ENCODE data around the gene APP.

The APP gene

DNA sequence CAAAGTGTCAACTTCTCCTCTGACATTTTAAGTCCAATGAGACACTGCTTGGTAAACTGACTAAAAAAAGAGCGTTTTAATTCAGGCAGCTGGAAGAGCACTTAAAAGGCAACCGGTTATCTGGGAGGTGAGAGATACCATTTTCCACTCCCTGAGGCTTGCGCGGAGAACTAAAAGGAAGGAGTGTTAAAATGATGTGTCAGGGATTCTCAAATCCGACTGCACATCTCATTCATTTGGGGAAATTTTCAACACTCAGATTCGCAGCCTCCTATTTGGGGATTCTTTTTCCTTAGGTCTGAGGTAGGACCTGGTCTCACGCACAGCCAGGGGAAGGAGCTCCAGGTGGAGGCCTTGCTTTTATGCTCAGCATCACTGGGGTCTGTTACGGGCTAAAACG, 281.9 kb downstream of the APP start:
- peaks cover 2% of the 10 kb centered on the region for H3K9me3 ChIP-seq (ENCODE audit: low read length)
- H3K4me1 ChIP-seq (ENCODE audit: insufficient read depth, low read length), result no peaks in the 10 kb centered on the region
- no peaks in the 10 kb centered on the region for H3K27me3 ChIP-seq (ENCODE audit: insufficient read depth, low read length)
- no peak overlapping the region for H3K4me3 ChIP-seq (ENCODE audit: low read length)
- peaks cover 61% of the 10 kb centered on the region for H3K36me3 ChIP-seq (ENCODE audit: insufficient read depth, low read length)
- H2AFZ ChIP-seq (ENCODE audit: low read depth, low read length), result no peak overlapping the region

DNA sequence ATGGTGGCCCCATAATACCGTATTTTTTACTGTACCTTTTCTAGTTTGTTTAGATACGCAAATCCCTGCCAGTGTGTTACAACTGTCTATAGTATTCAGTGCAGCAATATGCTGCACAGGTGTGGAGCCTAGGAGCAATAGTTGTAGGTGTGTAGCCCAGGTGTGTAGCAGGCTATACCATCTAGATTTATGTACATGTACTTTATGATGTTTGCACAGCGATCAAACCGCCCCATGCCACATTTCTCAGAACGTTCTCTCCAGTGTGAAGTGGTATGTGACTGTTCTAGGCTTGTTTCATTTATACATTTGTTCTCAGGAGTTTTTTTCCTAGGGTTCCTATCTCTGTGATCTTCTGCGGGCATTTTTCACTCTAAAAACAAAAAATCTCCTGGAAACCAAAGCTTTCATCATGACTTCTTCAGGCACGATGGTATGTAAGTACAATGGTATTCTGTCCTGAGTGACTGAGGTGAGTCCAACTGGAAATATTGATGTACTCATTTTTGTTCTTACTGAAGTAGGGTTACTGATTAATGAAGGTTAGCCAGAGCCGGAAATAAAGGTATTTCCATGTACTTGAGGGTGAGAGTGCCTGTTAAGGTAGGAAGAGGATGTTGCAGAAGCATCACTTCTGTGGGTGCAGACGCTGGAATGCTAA, 282.8 kb downstream of the APP start:
- no peaks in the 10 kb centered on the region for H3K4me1 ChIP-seq (ENCODE audit: insufficient read depth, low read length)
- peaks cover 3% of the 10 kb centered on the region for H3K9me3 ChIP-seq (ENCODE audit: low read length)
- no peak overlapping the region for H3K4me3 ChIP-seq (ENCODE audit: low read length)
- no peaks in the 10 kb centered on the region for H3K27me3 ChIP-seq (ENCODE audit: insufficient read depth, low read length)
- no peak overlapping the region for H2AFZ ChIP-seq (ENCODE audit: low read depth, low read length)
- peaks cover 53% of the 10 kb centered on the region for H3K36me3 ChIP-seq (ENCODE audit: insufficient read depth, low read length)

DNA sequence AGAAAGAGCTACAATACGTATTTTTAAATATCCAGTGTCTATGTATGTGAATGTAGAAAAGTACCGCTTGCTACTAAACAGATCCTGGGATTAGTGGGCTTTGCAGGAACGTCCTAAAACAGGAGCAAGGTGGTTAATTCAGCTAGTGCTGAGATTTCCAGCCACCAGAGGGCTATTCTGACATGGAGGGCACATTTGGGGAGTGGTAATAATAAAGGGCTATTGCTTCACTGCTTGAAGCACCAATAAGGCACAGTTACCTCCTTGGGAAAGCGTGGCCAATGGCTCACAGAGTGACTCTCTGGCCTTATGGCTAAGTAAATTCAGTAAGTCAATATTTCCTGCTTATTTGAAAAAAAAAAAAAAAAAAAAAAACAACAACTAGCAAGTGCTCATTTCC, 283.4 kb downstream of the APP start:
- no peaks in the 10 kb centered on the region for H3K27me3 ChIP-seq (ENCODE audit: insufficient read depth, low read length)

DNA sequence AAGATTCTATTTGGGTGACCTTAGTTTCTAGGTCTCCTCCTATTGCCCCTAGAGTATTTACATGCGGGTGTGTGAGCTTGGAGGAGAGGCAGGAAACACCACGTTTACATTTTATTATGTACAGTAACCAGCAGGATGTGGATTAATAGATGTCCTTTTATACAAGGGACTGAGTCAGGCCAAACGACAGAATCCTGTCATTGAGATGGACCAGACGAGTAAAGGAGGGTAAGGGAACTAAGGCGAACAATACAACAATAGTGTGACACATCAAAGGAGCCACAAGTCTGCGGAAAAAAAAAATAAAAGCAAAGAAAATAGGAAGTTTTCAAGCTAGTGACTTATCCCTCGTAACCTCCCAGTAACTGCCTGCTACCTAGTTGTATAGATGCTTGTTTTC, 284.7 kb downstream of the APP start:
- peaks cover 5% of the 10 kb centered on the region for H3K9me3 ChIP-seq (ENCODE audit: low read length)
- H3K4me1 ChIP-seq (ENCODE audit: insufficient read depth, low read length), result no peaks in the 10 kb centered on the region
- no peak overlapping the region for H2AFZ ChIP-seq (ENCODE audit: low read depth, low read length)
- no peaks in the 10 kb centered on the region for H3K27me3 ChIP-seq (ENCODE audit: insufficient read depth, low read length)
- peaks cover 44% of the 10 kb centered on the region for H3K36me3 ChIP-seq (ENCODE audit: insufficient read depth, low read length)
- H3K4me3 ChIP-seq (ENCODE audit: low read length), result no peak overlapping the region

More for the DNA sequence above, 283.4 kb downstream of the APP start:
- Histone ChIP-seq H3K36me3 (ENCODE audit: insufficient read depth, low read length) (peaks cover 48% of the 10 kb centered on the region), H3K4me3 (ENCODE audit: low read length) (no peak overlapping the region), H2AFZ (ENCODE audit: low read depth, low read length) (no peak overlapping the region), H3K4me1 (ENCODE audit: insufficient read depth, low read length) (no peaks in the 10 kb centered on the region), H3K9me3 (ENCODE audit: low read length) (peaks cover 7% of the 10 kb centered on the region)

DNA sequence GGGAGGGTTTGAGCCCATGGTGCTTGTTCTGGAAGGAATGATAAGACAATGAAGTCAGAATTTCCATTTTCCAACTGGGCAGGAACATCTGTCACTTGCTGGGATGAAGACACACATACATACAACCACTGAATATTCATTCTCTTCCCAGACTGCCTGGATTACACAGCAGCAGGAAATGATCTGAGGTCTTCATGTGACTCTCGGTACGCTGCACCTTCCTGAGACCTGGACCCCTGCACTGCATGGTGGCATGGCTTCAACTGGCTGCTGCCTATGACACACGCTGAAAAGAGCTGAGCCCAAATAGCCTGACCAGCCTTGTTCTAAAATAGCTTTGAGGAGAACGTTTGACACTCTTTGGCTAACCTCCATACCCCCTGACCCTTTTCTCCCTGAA, 285.2 kb downstream of the APP start:
- peaks cover 44% of the 10 kb centered on the region for H3K36me3 ChIP-seq (ENCODE audit: insufficient read depth, low read length)

DNA sequence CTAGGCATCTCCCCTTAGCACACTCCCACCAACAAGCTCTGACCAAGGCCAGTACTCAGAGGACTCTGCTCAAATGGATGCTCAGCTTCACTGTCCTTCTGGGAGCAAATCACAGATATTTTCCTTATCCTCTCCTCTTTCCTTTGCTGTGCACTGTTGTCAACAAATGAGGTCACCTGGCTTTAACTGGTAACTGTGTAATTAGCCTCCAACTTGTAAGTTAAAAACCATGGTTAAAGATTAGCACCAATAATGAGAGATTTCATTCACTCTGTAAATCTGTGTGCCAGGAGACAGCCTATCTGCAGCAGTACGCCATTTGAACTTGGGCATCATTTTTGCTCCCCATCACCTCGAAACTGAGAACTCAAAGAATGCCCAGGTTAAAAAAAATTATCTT, 286.3 kb downstream of the APP start:
- no peaks in the 10 kb centered on the region for H3K27me3 ChIP-seq (ENCODE audit: insufficient read depth, low read length)
- H3K4me3 ChIP-seq (ENCODE audit: low read length), result no peak overlapping the region
- no peaks in the 10 kb centered on the region for H3K4me1 ChIP-seq (ENCODE audit: insufficient read depth, low read length)
- H3K36me3 ChIP-seq (ENCODE audit: insufficient read depth, low read length), result peaks cover 39% of the 10 kb centered on the region
- H3K9me3 ChIP-seq (ENCODE audit: low read length), result peaks cover 5% of the 10 kb centered on the region
- no peak overlapping the region for H2AFZ ChIP-seq (ENCODE audit: low read depth, low read length)

More for the DNA sequence above, 285.2 kb downstream of the APP start:
- H3K9me3 ChIP-seq (ENCODE audit: low read length), result peaks cover 5% of the 10 kb centered on the region
- no peak overlapping the region for H3K4me3 ChIP-seq (ENCODE audit: low read length)
- H3K4me1 ChIP-seq (ENCODE audit: insufficient read depth, low read length), result no peaks in the 10 kb centered on the region
- no peaks in the 10 kb centered on the region for H3K27me3 ChIP-seq (ENCODE audit: insufficient read depth, low read length)
- H2AFZ ChIP-seq (ENCODE audit: low read depth, low read length), result no peak overlapping the region

DNA sequence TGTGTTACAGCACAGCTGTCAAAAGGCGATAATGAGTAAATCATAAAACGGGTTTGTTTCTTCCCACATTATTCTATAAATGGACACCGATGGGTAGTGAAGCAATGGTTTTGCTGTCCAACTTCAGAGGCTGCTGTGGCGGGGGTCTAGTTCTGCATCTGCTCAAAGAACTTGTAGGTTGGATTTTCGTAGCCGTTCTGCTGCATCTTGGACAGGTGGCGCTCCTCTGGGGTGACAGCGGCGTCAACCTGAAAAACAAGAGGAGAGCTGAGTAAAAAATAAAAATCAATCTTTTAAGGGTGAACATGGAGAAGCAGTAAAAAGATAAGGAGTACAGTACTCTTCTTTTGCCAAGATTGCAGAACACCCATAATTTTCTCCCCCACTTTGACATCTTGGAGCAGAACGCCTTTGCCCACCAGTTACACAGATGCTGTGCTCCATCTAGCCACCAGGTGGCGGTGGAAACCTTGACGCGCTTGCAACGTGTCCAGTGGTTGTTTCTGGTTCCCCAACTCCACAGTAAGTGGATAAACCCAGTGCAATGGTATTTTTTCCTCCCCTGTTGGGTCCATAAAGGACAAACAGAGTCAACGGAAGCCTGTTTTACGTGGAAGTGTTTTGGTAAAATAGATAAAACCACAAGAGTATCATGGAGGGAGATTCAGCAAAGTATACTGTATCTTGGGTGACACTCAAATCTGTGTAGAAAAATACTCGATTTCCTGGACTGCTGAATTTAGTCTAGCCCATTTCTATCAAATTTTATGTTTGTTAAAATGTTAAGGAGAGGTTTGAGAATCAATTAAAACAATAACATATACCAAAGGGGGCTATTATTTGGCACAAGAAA, 288.8 kb downstream of the APP start:
- no peak overlapping the region for H3K4me3 ChIP-seq (ENCODE audit: low read length)
- H2AFZ ChIP-seq (ENCODE audit: low read depth, low read length), result no peak overlapping the region
- H3K36me3 ChIP-seq (ENCODE audit: insufficient read depth, low read length), result peaks cover 20% of the 10 kb centered on the region
- no peaks in the 10 kb centered on the region for H3K4me1 ChIP-seq (ENCODE audit: insufficient read depth, low read length)
- H3K27me3 ChIP-seq (ENCODE audit: insufficient read depth, low read length), result no peaks in the 10 kb centered on the region
- peaks cover 5% of the 10 kb centered on the region for H3K9me3 ChIP-seq (ENCODE audit: low read length)

DNA sequence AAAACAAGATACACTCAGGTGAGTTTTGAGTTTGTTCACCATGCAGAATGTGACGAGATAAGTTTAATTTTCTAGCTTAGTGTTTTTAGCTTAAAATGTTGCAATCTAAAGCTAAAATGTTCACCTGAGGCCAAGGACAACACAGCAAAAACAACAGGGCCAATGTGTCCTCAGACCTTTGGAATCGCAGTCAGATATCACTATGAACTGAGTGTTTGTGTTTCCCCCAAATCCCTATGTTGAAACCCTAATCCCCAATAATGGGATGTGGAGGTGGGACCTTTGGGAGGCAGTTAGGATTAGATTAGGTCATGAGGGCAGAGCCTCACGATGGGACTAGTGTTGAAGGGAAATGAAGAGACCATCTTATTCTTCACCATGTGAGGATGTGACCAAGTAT, 291.4 kb downstream of the APP start:
- Histone ChIP-seq H3K4me3 (ENCODE audit: low read length) (no peak overlapping the region), H2AFZ (ENCODE audit: low read depth, low read length) (no peak overlapping the region), H3K36me3 (ENCODE audit: insufficient read depth, low read length) (peaks cover 16% of the 10 kb centered on the region), H3K4me1 (ENCODE audit: insufficient read depth, low read length) (no peaks in the 10 kb centered on the region), H3K9me3 (ENCODE audit: low read length) (peaks cover 5% of the 10 kb centered on the region), H3K27me3 (ENCODE audit: insufficient read depth, low read length) (no peaks in the 10 kb centered on the region)

DNA sequence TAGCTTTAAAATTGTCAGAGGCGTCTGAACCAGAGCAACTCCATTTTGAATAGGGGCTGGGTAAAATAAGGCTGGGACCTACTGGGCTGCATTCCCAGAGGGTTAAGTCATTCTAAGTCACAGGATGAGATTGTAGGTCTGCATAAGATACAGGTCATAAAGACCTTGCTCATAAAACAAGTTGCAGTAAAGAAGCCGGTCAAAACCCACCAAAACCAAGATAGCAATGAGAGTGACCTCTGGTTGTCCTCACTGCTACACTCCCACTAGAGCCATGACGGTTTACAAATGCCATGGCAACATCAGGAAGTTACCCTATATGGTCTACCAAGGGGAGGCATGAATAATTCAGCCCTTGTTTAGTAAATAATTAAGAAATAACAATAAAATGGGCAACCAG, 292.2 kb downstream of the APP start:
- no peaks in the 10 kb centered on the region for H3K27me3 ChIP-seq (ENCODE audit: insufficient read depth, low read length)
- H3K4me1 ChIP-seq (ENCODE audit: insufficient read depth, low read length), result no peaks in the 10 kb centered on the region
- H3K9me3 ChIP-seq (ENCODE audit: low read length), result peaks cover 5% of the 10 kb centered on the region
- H3K36me3 ChIP-seq (ENCODE audit: insufficient read depth, low read length), result peaks cover 14% of the 10 kb centered on the region
- no peak overlapping the region for H2AFZ ChIP-seq (ENCODE audit: low read depth, low read length)
- H3K4me3 ChIP-seq (ENCODE audit: low read length), result no peak overlapping the region

DNA sequence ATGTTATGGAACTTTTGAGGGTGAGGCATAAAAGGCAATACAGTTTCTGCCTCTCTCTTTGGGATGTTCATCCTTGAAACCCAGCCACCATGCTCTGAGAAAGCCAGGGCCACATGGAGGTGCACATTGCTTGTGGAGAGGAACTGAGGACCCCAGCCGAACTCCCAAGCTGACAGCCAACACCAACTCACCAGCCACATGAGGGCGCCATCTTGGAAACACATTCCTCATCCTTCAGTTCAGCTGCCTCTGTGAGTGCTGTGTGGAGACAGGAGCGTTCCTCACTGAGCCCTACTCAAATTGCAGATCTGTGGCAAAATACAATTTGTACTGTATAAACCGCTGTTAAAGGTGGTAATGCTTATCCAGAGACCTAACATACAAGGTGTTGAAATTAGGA, 298.3 kb downstream of the APP start:
- no peak overlapping the region for H3K4me3 ChIP-seq (ENCODE audit: low read length)
- no peaks in the 10 kb centered on the region for H3K4me1 ChIP-seq (ENCODE audit: insufficient read depth, low read length)
- no peaks in the 10 kb centered on the region for H3K36me3 ChIP-seq (ENCODE audit: insufficient read depth, low read length)
- no peaks in the 10 kb centered on the region for H3K9me3 ChIP-seq (ENCODE audit: low read length)
- no peaks in the 10 kb centered on the region for H3K27me3 ChIP-seq (ENCODE audit: insufficient read depth, low read length)
- H2AFZ ChIP-seq (ENCODE audit: low read depth, low read length), result no peak overlapping the region

DNA sequence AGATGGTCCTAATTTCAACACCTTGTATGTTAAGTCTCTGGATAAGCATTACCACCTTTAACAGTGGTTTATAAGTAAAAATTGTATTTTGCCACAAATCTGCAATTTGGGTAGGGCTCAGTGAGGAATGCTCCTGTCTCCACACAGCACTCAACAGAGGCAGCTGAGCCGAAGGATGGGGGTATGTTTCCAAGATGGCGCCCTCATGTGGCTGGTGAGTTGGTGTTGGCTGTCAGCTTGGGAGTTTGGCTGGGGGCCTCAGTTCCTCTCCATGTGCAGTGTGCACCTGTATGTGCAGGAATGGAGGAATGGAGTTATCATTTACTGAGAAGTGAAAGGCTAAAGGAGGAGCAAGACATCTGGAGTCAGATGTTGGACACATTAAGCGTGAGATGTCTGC, 299.0 kb downstream of the APP start:
- Histone ChIP-seq H3K36me3 (ENCODE audit: insufficient read depth, low read length) (no peaks in the 10 kb centered on the region), H3K27me3 (ENCODE audit: insufficient read depth, low read length) (no peaks in the 10 kb centered on the region), H2AFZ (ENCODE audit: low read depth, low read length) (no peak overlapping the region), H3K4me1 (ENCODE audit: insufficient read depth, low read length) (no peaks in the 10 kb centered on the region), H3K9me3 (ENCODE audit: low read length) (no peaks in the 10 kb centered on the region), H3K4me3 (ENCODE audit: low read length) (no peak overlapping the region)

DNA sequence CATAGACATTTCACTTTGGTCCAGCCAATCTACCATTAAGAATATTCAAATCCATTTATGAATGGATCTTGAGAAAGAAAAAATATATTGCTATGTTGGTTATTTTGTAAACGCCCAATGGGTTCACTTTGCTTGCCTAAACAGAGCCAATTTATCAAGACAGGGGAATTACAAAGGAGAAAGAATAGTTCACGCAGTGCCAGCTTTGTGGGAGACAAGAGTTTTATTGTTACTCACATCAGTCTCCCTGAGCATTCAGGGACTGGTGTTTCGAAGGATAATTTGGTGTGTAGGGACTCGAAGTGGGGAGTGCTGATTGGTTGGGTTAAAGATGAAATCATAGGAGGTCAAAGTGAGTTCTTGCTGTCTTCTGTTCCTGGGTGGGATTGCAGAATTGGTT, 300.5 kb downstream of the APP start:
- Histone ChIP-seq H3K4me3 (ENCODE audit: low read length) (no peak overlapping the region), H3K4me1 (ENCODE audit: insufficient read depth, low read length) (no peaks in the 10 kb centered on the region), H2AFZ (ENCODE audit: low read depth, low read length) (no peak overlapping the region), H3K36me3 (ENCODE audit: insufficient read depth, low read length) (no peaks in the 10 kb centered on the region), H3K9me3 (ENCODE audit: low read length) (no peaks in the 10 kb centered on the region), H3K27me3 (ENCODE audit: insufficient read depth, low read length) (no peaks in the 10 kb centered on the region)

DNA sequence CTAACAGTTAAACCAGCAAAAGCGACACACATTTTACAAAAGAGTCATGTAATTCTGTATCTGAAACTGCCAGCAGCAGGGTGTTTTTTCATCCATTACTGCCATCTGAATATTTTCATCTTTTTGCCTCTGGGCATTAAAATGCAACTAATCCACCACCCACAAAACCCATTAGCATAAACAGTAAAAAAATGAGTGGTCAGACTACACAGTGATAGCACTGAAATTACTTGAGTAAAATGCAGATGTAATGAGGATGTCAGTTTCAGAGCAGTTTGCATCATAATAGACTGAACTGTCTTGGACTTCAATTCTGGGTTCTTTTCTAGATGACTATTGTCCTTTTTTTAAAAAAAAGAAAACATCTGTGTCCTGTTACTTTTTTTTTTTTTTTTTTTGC, 303.5 kb downstream of the APP start:
- H3K9me3 ChIP-seq (ENCODE audit: low read length), result no peaks in the 10 kb centered on the region
- no peaks in the 10 kb centered on the region for H3K27me3 ChIP-seq (ENCODE audit: insufficient read depth, low read length)
- H3K4me1 ChIP-seq (ENCODE audit: insufficient read depth, low read length), result peaks cover 3% of the 10 kb centered on the region
- no peak overlapping the region for H3K4me3 ChIP-seq (ENCODE audit: low read length)
- H3K36me3 ChIP-seq (ENCODE audit: insufficient read depth, low read length), result no peaks in the 10 kb centered on the region
- H2AFZ ChIP-seq (ENCODE audit: low read depth, low read length), result no peak overlapping the region
